IMR-90 (cell line): Measurements from ENCODE around the gene SYNM. TPM values are rescaled to one million over a fixed set of nuclear protein-coding genes. Genes with fewer than 3 reads are reported as not detected.

Experiments
- ATAC-seq: fragments of 200-7000 bp; cut with Tn5 transposase; 2 replicates; pipeline ENCODE4 v1.9.1; 2020; ENCODE audit warnings: low read depth, mild to moderate bottlenecking, moderate library complexity
- BruUV-seq: library from RNA; stranded (reverse); fragments of 400-500 nt; replicated peaks from 2 replicates; lab custom pipeline; 2021; lab: Mats Ljungman, UMichigan
- CTCF ChIA-PET: fragments of 300-600 bp; formaldehyde crosslinking; extraction: SDS; loops from one replicate; lab custom pipeline; 2021; ENCODE audit warnings: antibody characterized with exemption; lab: Yijun Ruan, JAX
- POLR2A ChIA-PET: fragments of 300-600 bp; sonication (Branson Sonifier 250); formaldehyde crosslinking; loops from one replicate; lab custom pipeline; 2022; ENCODE audit warnings: antibody characterized with exemption; ENCODE audit not compliant: unreplicated experiment; lab: Charles Lee
- DNase-seq: peaks from one replicate; pipeline ENCODE4 v3.0.0; 2013
- H2AFZ ChIP-seq: replicated peaks from 2 replicates; pipeline ENCODE3; 2013; ENCODE audit warnings: low read length, mild to moderate bottlenecking; ENCODE audit not compliant: poor library complexity
- H2AK5ac ChIP-seq: 2 replicates; pipeline ENCODE4 v1.6.1; 2013; ENCODE audit warnings: low read depth, low read length, inconsistent platforms
- H2AK9ac ChIP-seq: replicated peaks from 2 replicates; pipeline ENCODE3; 2013; ENCODE audit warnings: mild to moderate bottlenecking, low read depth, low read length, moderate library complexity; ENCODE audit not compliant: poor library complexity
- H2BK120ac ChIP-seq: 2 replicates; pipeline ENCODE4 v1.6.1; 2013; ENCODE audit warnings: low read depth, low read length, inconsistent platforms
- H2BK15ac ChIP-seq: 3 replicates; pipeline ENCODE4 v1.6.1; 2013; ENCODE audit warnings: low read depth, low read length, inconsistent platforms
- H2BK20ac ChIP-seq: 2 replicates; pipeline ENCODE4 v1.6.1; 2013; ENCODE audit warnings: low read depth, mild to moderate bottlenecking, inconsistent platforms, low read length, moderate library complexity
- H2BK5ac ChIP-seq: 2 replicates; pipeline ENCODE4 v1.6.1; 2013; ENCODE audit warnings: mild to moderate bottlenecking, low read depth, low read length, inconsistent platforms; ENCODE audit not compliant: poor library complexity, severe bottlenecking
- H3K14ac ChIP-seq: replicated peaks from 2 replicates; pipeline ENCODE4 v1.6.1; 2013; ENCODE audit warnings: low read depth, low read length, inconsistent platforms
- H3K18ac ChIP-seq: 2 replicates; pipeline ENCODE4 v1.6.1; 2013; ENCODE audit warnings: low read depth, low read length, control low read depth
- H3K23ac ChIP-seq: 2 replicates; pipeline ENCODE4 v1.6.1; 2013; ENCODE audit warnings: low read depth, low read length, inconsistent platforms
- H3K27ac ChIP-seq: 2 replicates; pipeline ENCODE4 v1.5.1; 2013; ENCODE audit warnings: mild to moderate bottlenecking, control low read depth, low read length; ENCODE audit not compliant: insufficient read depth
- H3K27me3 ChIP-seq: 2 replicates; pipeline ENCODE4 v1.6.1; 2013; ENCODE audit warnings: low read length; ENCODE audit not compliant: control insufficient read depth, insufficient read depth
- H3K36me3 ChIP-seq: 2 replicates; pipeline ENCODE4 v1.6.1; 2013; ENCODE audit warnings: low read length, mixed read lengths; ENCODE audit not compliant: control insufficient read depth, insufficient read depth
- H3K4ac ChIP-seq: 2 replicates; pipeline ENCODE4 v1.6.1; 2013; ENCODE audit warnings: low read depth, low read length, inconsistent platforms
- H3K4me1 ChIP-seq: 2 replicates; pipeline ENCODE4 v1.6.1; 2013; ENCODE audit warnings: low read length, mixed read lengths; ENCODE audit not compliant: control insufficient read depth, insufficient read depth
- H3K4me2 ChIP-seq: 2 replicates; pipeline ENCODE4 v1.6.1; 2013; ENCODE audit warnings: low read depth, mild to moderate bottlenecking, control low read depth, low read length, moderate library complexity
- H3K4me3 ChIP-seq: 2 replicates; pipeline ENCODE4 v1.5.1; 2013; ENCODE audit warnings: low read depth, mild to moderate bottlenecking, control low read depth, low read length, moderate library complexity; ENCODE audit not compliant: insufficient read depth
- H3K56ac ChIP-seq: 2 replicates; pipeline ENCODE4 v1.6.1; 2013; ENCODE audit warnings: low read length, inconsistent platforms; ENCODE audit not compliant: insufficient read depth; ENCODE audit errors: extremely low read depth
- H3K79me1 ChIP-seq, 2 experiments: 2 replicates each; pipeline ENCODE4 v1.6.1; 2013; ENCODE audit warnings: low read length in 2 of 2, inconsistent platforms in 1 of 2, low read depth in 1 of 2
- H3K9ac ChIP-seq: 2 replicates; pipeline ENCODE4 v1.6.1; 2013; ENCODE audit warnings: low read depth, low read length, control low read depth
- H3K9me1 ChIP-seq: 2 replicates; pipeline ENCODE4 v1.6.1; 2013; ENCODE audit warnings: low read length, inconsistent platforms; ENCODE audit not compliant: insufficient read depth
- H3K9me3 ChIP-seq: 2 replicates; pipeline ENCODE4 v1.6.1; 2013; ENCODE audit warnings: low read length; ENCODE audit not compliant: control insufficient read depth, insufficient read depth
- H4K20me1 ChIP-seq: 2 replicates; pipeline ENCODE4 v1.6.1; 2013; ENCODE audit warnings: low read length, inconsistent platforms; ENCODE audit not compliant: insufficient read depth
- H4K5ac ChIP-seq: 2 replicates; pipeline ENCODE4 v1.6.1; 2013; ENCODE audit warnings: mild to moderate bottlenecking, low read depth, low read length, control low read depth
- H4K8ac ChIP-seq, 2 experiments: 2 replicates each; pipeline ENCODE4 v1.6.1; 2013; ENCODE audit warnings: low read depth in 2 of 2, low read length in 2 of 2, control low read depth in 1 of 2, inconsistent platforms in 1 of 2
- H4K91ac ChIP-seq: 2 replicates; pipeline ENCODE4 v1.6.1; 2013; ENCODE audit warnings: low read depth, low read length, inconsistent platforms; ENCODE audit not compliant: insufficient read depth
- BHLHE40 ChIP-seq: fragments of 150-350 bp; IDR thresholded peaks from 2 replicates; pipeline ENCODE4 v1.6.1; 2016; ENCODE audit warnings: mild to moderate bottlenecking, low read depth, low read length
- CEBPB ChIP-seq: IDR thresholded peaks from 2 replicates; pipeline ENCODE4 v1.6.1; 2012; ENCODE audit warnings: low read depth, low read length, improper control_type of control experiment
- CHD1 ChIP-seq: IDR thresholded peaks from 2 replicates; pipeline ENCODE4 v1.6.1; 2012; ENCODE audit warnings: low read depth, low read length, improper control_type of control experiment
- ELK1 ChIP-seq: fragments of 150-350 bp; IDR thresholded peaks from 2 replicates; pipeline ENCODE4 v1.6.1; 2016; ENCODE audit warnings: low read depth, mild to moderate bottlenecking, low read length, moderate library complexity, borderline replicate concordance
- FOS ChIP-seq: fragments of 150-350 bp; IDR thresholded peaks from 2 replicates; pipeline ENCODE4 v1.6.1; 2016; ENCODE audit warnings: low read depth, low read length
- MAFK ChIP-seq: IDR thresholded peaks from 2 replicates; pipeline ENCODE4 v1.6.1; 2012; ENCODE audit warnings: low read depth, low read length, improper control_type of control experiment
- MAZ ChIP-seq: IDR thresholded peaks from 2 replicates; pipeline ENCODE4 v1.6.1; 2012; ENCODE audit warnings: low read depth, mild to moderate bottlenecking, low read length, improper control_type of control experiment, moderate library complexity, borderline replicate concordance
- MXI1 ChIP-seq: IDR thresholded peaks from 2 replicates; pipeline ENCODE4 v1.6.1; 2012; ENCODE audit warnings: low read depth, mild to moderate bottlenecking, low read length, moderate library complexity, borderline replicate concordance
- NFE2L2 ChIP-seq: fragments of 150-350 bp; IDR thresholded peaks from 2 replicates; pipeline ENCODE4 v1.6.1; 2016; ENCODE audit warnings: low read depth, mild to moderate bottlenecking, low read length
- POLR2A ChIP-seq: IDR thresholded peaks from 2 replicates; pipeline ENCODE4 v1.6.1; 2012; ENCODE audit warnings: mild to moderate bottlenecking, low read depth, low read length
- RAD21 ChIP-seq: IDR thresholded peaks from 2 replicates; pipeline ENCODE4 v1.6.1; 2012; ENCODE audit warnings: low read length, improper control_type of control experiment
- RCOR1 ChIP-seq: IDR thresholded peaks from 2 replicates; pipeline ENCODE4 v1.6.1; 2012; ENCODE audit warnings: mild to moderate bottlenecking, low read length, improper control_type of control experiment; ENCODE audit not compliant: insufficient replicate concordance
- RFX5 ChIP-seq: IDR thresholded peaks from 2 replicates; pipeline ENCODE4 v1.8.0; 2012; ENCODE audit warnings: low read depth, mild to moderate bottlenecking, low read length, moderate library complexity
- SMC3 ChIP-seq: fragments of 150-350 bp; IDR thresholded peaks from 2 replicates; pipeline ENCODE4 v1.6.1; 2016; ENCODE audit warnings: low read depth, mild to moderate bottlenecking, antibody characterized with exemption, low read length, moderate library complexity
- WGBS, 2 experiments: methylation state at CpG; one replicate each; pipeline versions ENCODE4 v1.1.5 to v1.1.7; 2013; ENCODE audit warnings: missing lambda C conversion rate in 2 of 2; ENCODE audit not compliant: insufficient read length in 1 of 2; ENCODE audit errors: extremely low coverage in 2 of 2; 5-methylcytosine and 5-hydroxymethylcytosine counted together
- dilution Hi-C: fragments of 300-500 bp; cut with HindIII; formaldehyde crosslinking; loops from one replicate; pipeline ENCODE4 v1.14.3; 2018; ENCODE audit warnings: low sequenced_read_pairs; ENCODE audit not compliant: unreplicated experiment
- in situ Hi-C: fragments of 300-500 bp; cut with MboI; formaldehyde crosslinking; loops from 3 replicates; pipeline ENCODE4 v1.14.3; 2019; ENCODE audit warnings: low sequenced_read_pairs, inconsistent platforms, mixed read lengths
- intact Hi-C: fragments of 100-400 bp; cut with micrococcal nuclease; formaldehyde crosslinking; loops from 2 replicates; pipeline ENCODE4 v1.10.0; 2022
- polyA plus RNA-seq, 3 experiments: library from polyadenylated mRNA; depleted of rRNA; stranded (reverse); fragments of >200 nt; gene quantifications; 2 replicates each; pipeline ENCODE4 v1.2.3, GENCODE V29; 2012; ENCODE audit warnings: low replicate concordance in 1 of 3
- total RNA-seq: library from RNA; depleted of rRNA; stranded (reverse); fragments of >200 nt; gene quantifications from 2 replicates; pipeline ENCODE4 v1.2.3, GENCODE V29; 2012
- TF ChIP-seq, protein P1 (sequence below): fragments of 150-350 bp; IDR thresholded peaks from 2 replicates; pipeline ENCODE4 v1.6.1; 2017; ENCODE audit warnings: mild to moderate bottlenecking, antibody characterized with exemption, low read length, low read depth
- TF ChIP-seq, protein P2 (sequence below): conservative IDR thresholded peaks from 2 replicates; pipeline ENCODE4 v1.5.1; 2012; ENCODE audit warnings: mild to moderate bottlenecking, low read depth, low read length, improper control_type of control experiment

The SYNM gene
- total and polyA plus RNA-seq, 2 of the 4 experiments (the other 2 are of a cell fraction): 2.1 to 3.4 TPM

DNA sequence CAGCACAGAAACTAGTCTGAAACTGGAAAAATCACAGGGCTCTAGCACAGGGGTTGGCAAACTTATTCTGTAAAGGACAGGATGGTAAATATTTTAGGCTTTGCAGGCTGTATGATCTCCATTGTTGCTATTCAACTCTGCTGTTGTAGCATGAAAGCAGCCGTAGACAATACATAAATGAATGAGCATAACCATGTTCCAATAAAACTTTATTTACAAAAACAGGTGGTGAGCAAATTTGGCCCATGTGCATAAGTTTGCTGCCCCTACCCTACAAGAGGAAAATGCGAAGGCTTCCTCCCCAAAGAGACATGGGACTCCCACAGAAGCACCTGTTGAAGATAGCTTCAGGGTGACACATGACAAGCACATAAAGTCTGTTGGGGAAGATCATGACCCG, 59.2 kb downstream of the SYNM start:
- Histone ChIP-seq H3K36me3 (peaks cover 14% of the 10 kb centered on the region), H3K56ac (no peak overlapping the region), H3K23ac (no peak overlapping the region), H3K27me3 (no peaks in the 10 kb centered on the region), H2AK5ac (no peak overlapping the region), H2AFZ (no peak overlapping the region), H3K9me1 (peaks cover 21% of the 10 kb centered on the region), H3K18ac (no peak overlapping the region), H3K9ac (no peak overlapping the region), H2BK120ac (no peak overlapping the region), H4K91ac (no peak overlapping the region), H3K79me1 (peaks cover 3 to 12% of the 10 kb centered on the region in 2 experiments; a peak in 3 of 4 replicates), H3K4me2 (no peak overlapping the region), H3K4me1 (peaks cover 9% of the 10 kb centered on the region), H4K5ac (no peak overlapping the region), H2AK9ac (no peak overlapping the region), H4K8ac (no peak overlapping the region), H2BK15ac (no peak overlapping the region), H2BK5ac (no peak overlapping the region), H3K9me3 (no peaks in the 10 kb centered on the region), H3K4ac (no peak overlapping the region), H3K27ac (no peak overlapping the region), H3K4me3 (no peak overlapping the region), H3K14ac (no peak overlapping the region), H2BK20ac (no peak overlapping the region), H4K20me1 (no peaks in the 10 kb centered on the region)
- intact Hi-C loops: no loop called here
- ChIA-PET CTCF (no interaction called here), POLR2A (no interaction called here)
- TF ChIP-seq CEBPB (no peak), RAD21 (no peak), BHLHE40 (no peak), NFE2L2 (no peak), MXI1 (no peak), SMC3 (no peak), MAZ (no peak), FOS (no peak), RFX5 (no peak), CHD1 (no peak), ELK1 (no peak), MAFK (no peak), RCOR1 (no peak), POLR2A (no peak)
- TF ChIP-seq, protein P1, sequence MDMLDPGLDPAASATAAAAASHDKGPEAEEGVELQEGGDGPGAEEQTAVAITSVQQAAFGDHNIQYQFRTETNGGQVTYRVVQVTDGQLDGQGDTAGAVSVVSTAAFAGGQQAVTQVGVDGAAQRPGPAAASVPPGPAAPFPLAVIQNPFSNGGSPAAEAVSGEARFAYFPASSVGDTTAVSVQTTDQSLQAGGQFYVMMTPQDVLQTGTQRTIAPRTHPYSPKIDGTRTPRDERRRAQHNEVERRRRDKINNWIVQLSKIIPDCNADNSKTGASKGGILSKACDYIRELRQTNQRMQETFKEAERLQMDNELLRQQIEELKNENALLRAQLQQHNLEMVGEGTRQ: no peak
- TF ChIP-seq, protein P2, sequence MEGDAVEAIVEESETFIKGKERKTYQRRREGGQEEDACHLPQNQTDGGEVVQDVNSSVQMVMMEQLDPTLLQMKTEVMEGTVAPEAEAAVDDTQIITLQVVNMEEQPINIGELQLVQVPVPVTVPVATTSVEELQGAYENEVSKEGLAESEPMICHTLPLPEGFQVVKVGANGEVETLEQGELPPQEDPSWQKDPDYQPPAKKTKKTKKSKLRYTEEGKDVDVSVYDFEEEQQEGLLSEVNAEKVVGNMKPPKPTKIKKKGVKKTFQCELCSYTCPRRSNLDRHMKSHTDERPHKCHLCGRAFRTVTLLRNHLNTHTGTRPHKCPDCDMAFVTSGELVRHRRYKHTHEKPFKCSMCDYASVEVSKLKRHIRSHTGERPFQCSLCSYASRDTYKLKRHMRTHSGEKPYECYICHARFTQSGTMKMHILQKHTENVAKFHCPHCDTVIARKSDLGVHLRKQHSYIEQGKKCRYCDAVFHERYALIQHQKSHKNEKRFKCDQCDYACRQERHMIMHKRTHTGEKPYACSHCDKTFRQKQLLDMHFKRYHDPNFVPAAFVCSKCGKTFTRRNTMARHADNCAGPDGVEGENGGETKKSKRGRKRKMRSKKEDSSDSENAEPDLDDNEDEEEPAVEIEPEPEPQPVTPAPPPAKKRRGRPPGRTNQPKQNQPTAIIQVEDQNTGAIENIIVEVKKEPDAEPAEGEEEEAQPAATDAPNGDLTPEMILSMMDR: no peak
- BruUV-seq: no TSS peak
- DNase-seq (no peak), ATAC-seq (no peak)
- no CpG with 5 or more reads among the region's 3 CpGs for WGBS, 2 experiments
- in situ Hi-C loops: no loop called here
- dilution Hi-C loops: no loop called here
